Measurements from ENCODE around the gene CSHL1.
A peak's percentile ranks its signal among the peaks of the same experiment; 100 is the strongest.

The CSHL1 gene

DNA sequence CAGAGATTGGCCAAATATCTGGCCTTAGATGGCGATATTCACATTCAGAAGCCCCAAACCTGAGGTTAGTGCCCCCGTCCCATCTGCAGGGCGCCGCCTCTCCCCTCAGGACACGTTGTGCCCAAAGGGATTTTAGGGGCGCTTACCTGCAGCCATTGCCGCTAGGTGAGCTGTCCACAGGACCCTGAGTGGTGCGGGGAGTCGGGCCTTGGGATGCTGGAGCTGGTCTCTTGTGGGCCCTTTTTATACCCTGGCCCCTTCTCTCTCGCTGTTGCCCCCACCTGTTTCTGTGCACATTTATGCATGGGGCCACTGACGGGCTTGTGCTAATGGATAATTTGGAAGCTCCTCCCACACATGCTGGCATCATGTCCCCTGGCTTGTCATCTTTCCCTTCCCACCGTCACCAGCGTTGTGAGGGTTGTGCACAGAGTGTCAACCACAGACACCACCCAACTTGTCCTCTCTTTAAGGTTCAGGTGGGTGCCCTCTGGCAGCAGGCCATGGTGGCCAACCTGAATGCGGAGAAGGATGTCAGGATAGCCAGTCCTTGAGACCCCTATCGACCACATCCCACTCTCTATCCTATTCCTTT, at the start of gene CSHL1:
TSS of gene CSHL1 (minus strand) at position 218 of the 595 bp plus-strand sequence. CDS start at position 156, 62 bp downstream.
- no peak for DNase-seq

GRCh38 chr17:63960430-63960829, 49.4 kb upstream of the CSHL1 start:
- no peak for DNase-seq

GRCh38 chr17:63960006-63960405, 48.9 kb upstream of the CSHL1 start:
- DNase-seq, result no peak

GRCh38 chr17:63956296-63956920, 45.4 kb upstream of the CSHL1 start:
- DNase-seq, result no peak

DNA sequence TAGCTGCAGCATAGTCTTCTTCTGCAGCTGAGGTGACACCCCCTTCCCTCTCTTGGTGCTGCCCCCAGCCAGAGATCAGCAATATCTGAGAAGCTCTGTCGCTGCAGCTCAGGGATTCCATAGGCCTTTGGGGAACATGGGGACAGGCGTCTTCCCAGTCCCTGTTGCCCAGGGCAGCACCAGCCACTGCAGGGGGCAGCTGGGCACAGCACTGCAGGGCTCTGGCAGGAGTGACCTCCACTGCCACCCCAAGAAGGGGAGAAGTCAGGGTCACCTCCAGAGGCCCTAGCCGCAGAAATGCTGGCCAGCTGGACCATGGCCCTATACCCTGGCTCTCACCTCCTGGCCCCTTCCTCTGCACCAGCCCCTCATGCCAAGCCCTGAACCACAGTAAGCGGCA, 44.7 kb upstream of the CSHL1 start:
- no peak for DNase-seq

- DNase-seq, result no peak
These were observed 44.2 kb upstream of the CSHL1 start for GRCh38 chr17:63955232-63955631.

DNA sequence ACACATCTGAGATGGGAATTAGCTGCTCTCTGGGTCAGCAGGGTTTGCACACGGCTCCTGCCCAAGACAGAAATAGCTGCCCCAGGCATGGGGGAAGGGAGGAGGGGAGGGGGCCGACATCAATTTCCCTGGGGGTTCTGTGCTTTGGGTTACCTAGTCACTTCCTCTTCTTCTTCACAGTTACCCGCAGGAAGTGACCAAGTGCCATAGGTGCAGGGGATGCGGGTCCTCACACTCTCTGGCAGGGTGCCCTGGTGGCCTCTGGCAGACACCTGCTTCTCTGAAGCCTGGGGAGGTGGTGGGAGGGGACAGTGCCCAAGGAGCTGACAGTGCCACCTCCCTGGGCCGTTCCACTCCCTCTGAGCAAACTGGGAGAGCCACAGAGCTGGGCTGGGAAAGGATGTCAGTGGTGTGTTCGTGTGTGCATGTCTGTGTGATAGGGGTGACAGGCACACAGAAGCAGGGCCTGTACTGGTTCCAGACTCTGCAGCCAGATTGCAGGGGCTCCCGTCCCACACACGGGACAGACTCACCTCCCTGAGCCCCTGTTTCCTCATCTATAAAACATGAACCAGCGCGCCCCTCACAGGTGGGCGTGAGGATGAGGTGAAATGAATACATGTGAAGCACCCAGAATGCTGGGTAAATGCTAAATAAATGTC, 43.5 kb upstream of the CSHL1 start:
- DNase-seq, result no peak

DNA sequence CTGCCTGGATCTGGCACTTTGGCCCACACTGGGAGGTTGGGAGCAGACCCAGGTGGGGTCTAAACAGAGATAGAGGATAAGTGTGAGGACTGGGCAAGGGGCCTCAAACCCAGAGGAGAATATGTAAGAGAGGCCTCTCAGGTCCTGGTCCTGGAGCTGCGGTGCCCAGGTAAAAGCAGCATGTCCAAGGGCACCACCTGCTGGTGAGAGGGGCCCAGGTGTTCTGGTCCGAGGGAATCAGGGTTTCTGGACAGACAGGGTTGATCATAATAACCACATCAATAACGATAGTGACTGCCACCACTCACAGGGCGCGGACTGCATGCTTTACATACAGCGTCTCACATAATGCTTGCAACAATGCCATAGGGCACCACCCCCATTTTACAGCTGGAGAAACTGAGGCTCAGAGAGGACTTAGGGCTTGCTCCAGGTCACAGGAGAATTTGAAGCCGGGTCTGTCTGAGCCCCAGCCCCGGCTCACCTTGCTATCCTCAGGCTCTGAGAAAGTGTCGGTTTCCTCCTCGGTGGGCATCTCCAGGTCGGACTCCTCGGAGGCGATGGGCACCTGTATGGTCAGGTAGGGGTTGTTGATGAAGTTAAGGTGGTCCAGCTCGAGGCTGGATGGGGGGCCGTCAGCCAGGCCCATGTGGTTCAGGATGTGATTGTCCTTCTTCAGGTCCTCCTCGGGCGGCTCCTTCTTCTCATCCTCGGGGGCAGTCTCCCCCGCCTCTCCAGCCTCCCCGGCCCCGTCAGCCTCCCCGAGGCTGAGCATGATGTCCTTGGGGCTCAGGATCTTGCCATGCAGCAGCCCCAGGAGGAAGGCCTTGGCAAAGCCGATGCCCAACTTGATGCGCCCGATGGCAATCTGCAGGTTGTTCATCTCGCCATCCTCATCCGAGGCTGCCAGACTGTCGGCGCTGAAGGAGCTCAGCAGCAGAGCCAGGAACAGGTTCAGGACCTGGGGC, 40.2 kb upstream of the CSHL1 start:
- DNase-seq, result no peak

DNA sequence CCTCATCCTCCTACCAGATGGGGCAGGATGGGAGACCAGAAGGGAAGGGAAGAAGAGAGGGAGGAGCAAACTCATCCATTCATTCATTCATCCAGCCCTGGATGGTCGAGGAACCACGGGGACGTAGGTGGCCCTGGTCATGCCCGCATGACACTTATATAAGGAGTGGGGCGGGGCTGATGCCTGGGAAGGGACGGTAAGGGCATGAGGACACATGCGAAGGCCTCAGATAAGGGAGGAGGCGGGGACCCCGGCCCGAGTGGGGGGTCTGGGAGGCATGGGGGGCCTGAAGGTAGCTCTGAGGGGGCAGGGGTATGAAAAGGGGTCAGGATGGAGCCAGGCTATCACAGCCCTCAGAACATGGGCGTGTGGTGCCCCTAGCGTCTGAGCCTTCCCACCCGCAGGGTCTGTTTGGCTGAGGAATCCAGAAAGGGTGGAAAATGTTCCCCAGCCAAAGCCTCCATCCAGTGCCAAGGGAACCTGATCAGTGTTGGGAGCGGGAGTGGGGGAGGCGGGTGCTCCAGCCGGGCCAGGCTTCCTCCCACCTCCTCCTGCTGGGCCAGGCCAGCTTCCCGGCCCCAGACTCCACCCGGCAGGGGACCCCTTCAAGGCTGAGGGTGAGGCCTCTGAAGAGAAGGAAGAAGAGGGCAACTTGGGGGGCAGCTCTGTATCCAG, 38.7 kb upstream of the CSHL1 start:
- no peak for DNase-seq

DNA sequence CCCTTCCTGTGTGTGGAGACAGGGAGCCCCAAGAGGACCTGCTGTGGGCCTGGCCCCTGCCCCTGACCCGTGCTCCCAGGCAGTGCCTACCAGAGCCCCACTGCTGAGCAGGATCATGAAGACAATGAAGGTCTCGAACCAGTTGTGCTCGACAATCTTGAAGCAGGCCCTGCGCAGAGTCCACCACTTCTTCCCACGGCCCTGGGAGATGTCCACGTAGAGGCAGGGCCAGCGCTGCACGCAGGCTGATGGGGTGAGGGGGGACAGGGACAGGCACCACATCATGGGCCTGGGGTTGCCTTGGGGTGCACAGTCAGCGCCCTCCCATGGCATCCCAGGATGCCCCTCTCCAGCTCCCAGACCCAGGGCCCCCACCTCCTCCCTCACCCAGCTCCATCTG, 37.5 kb upstream of the CSHL1 start:
- DNase-seq, result no peak

GRCh38 chr17:63947711-63948330, 36.8 kb upstream of the CSHL1 start:
- no peak for DNase-seq

DNA sequence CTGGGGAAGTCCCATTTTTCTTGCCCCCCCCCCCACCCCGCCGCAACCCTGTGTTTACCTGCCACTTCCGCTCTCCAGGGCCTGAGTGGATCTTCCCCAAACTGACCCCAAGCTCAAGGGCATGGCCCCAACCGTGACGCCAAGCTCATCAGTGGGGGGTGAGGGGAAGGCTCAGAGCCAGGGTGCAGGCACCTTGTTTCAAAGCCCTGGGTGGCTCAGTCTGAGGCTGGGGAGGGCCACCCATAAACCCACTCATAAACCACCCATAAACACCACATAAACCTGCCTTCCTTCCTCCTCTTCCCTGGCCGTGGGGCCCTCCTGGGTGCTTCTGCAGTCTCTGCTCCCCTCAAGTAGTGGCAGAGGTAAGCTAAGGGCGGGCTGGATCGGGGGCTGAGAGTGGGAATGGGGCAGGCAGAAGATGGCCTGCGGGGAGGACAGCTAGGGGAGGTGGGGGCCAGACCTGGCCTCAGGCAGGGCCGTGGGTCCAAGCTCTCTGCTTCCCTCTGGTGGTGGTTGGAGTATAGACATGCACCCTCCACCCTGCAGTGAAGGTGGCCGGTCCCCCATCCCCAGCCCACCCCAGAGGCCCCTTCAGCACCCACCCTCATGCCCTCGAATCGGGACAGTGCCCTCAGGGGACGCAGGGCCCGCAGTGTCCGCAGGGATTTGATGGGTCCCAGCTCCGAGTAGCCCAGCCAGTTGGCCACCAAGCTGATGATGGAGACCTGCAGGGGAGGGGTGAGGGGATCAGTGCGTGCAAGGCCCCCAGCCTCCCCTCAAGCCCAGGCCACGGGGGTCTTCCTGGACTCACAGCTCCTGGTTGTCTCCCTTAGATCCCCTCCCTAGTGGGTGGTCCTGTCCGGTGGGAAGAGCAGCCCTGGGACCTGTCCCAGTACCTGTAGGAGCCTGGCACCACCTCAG, 35.6 kb upstream of the CSHL1 start:
- peak in 13 of 58 donors; percentile 2 to 26 (median 7) for DNase-seq

DNA sequence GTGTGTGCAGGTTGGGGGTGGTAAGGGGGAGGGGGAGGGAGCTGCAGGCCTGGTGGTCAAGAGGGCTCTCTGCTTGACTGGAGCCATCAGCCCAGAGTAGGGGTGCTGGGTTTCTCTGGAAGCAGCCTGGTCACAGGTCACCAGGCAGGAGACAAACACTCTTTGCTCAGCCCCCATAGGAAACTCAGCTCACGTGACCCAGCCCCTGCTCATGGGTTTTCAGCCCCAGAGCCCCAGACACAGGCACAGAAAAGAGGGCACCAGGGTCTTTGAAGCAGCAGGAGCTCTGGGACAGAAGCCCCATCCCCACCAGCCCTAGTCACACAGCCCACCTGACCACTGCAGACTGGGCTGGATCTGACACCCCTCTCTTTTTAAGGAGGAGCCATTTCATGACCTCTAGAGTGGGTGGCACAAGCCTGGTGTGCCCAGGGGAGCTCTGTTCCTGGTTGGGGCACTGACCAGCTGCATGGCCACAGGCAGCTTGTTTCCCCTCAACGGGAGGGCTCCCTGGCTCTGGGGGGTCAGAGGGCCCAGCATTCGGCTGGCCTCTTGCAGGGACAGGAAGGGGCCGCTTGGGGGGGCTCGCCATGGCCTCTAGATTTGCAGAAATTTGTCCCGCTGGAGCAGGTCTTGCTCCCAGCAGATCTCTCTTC, 34.9 kb upstream of the CSHL1 start:
- DNase-seq, result no peak

- DNase-seq, result no peak
These were observed 33.9 kb upstream of the CSHL1 start for GRCh38 chr17:63944736-63945499.

DNA sequence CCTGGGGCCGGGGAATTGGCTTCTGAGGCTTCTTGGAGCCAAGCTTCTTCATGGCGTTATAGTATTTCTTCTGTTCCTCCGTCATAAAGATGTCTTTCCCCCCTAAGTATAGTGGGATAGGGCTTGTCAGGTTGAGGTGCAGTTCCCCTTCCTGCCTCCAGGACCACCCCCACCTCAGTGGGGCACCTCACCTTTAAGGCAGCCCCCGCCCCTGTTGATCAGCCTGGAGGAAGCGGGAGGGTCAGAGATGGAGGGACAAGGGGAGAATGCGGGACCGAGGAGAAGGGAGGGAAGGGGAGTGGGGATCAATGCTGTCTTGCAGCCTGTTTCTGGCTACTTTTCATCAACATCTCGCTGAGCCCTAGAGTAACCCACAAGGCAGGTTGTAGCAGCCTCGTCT, 32.7 kb upstream of the CSHL1 start:
- DNase-seq, result no peak

GRCh38 chr17:63942309-63942985, 31.4 kb upstream of the CSHL1 start:
- no peak for DNase-seq

- no peak for DNase-seq
These were observed 30.7 kb upstream of the CSHL1 start for GRCh38 chr17:63941751-63942150.

- DNase-seq, result no peak
These were observed 30.1 kb upstream of the CSHL1 start for GRCh38 chr17:63941162-63941561.
